ENCODE results near the gene KCTD15. TPM values are rescaled to one million over a fixed set of nuclear protein-coding genes. Genes with fewer than 3 reads are reported as not detected.

Gene KCTD15
- polyA plus RNA-seq, 4 donors = 0.67 to 18.8 (median 8.4) TPM

- Histone ChIP-seq H3K36me3 (ENCODE audit: control insufficient read depth in 3 of 3, insufficient read depth in 2 of 3, low read depth in 1 of 3, low read length in 3 of 3) (peaks cover 0 to 31% (median 4%) of the 10 kb centered on the region in 3 donors), H3K27ac (ENCODE audit: low read depth in 1 of 3, low read length in 2 of 3) (peak overlapping the region in 2 of 3 donors; percentile 38 to 83), H3K4me1 (ENCODE audit: control insufficient read depth in 3 of 3, insufficient read depth in 2 of 3, low read depth in 1 of 3, low read length in 2 of 3) (peaks cover 0 to 11% (median 3%) of the 10 kb centered on the region in 3 donors), H3K9me3 (ENCODE audit: control insufficient read depth in 2 of 2, insufficient read depth in 1 of 2, low read depth in 1 of 2, low read length in 1 of 2) (no peaks in the 10 kb centered on the region), H3K4me3 (ENCODE audit: low read depth in 1 of 3, low read length in 3 of 3) (peak overlapping the region; percentile 51 to 79 (median 60)), H3K27me3 (ENCODE audit: control insufficient read depth in 3 of 3, insufficient read depth in 3 of 3, low read length in 3 of 3) (peaks cover 0 to 6% (median 3%) of the 10 kb centered on the region in 3 donors)
- DNase-seq (peak; percentile 30 to 75), FAIRE-seq (no peak)
- WGBS, 3 donors = 7 to 12% (median 11%) methylated on average over 54 to 61 of the region's 61 CpGs
These were observed 1.4 kb downstream of the KCTD15 start for GRCh38 chr19:33797802-33798671.

DNA sequence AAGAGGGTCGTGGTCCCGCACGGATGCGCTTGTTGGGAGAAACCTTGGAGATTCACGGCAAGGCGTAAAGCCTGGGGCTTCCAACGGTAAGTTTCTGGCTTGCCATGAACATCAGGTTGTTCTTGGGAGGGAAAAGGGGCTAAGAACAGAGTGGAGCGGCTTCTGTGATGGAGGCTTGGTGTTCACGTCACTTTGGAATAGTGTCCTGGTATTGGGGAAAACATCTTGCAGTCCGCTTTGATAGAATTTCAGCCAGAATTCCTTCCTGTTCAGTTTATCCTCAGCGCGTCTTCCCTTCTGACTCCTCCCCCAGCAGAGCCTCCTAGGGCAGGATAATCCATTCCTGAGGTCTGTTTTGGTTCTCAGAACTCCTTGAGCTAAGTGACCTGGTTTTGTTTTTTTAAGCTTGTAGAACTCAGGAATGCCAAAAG, 2.0 kb downstream of the KCTD15 start:
- Histone ChIP-seq H3K4me1 (ENCODE audit: control insufficient read depth in 3 of 3, insufficient read depth in 2 of 3, low read depth in 1 of 3, low read length in 2 of 3) (peaks cover 0 to 13% (median 3%) of the 10 kb centered on the region in 3 donors), H3K36me3 (ENCODE audit: control insufficient read depth in 3 of 3, insufficient read depth in 2 of 3, low read depth in 1 of 3, low read length in 3 of 3) (peaks cover 0 to 37% (median 4%) of the 10 kb centered on the region in 3 donors), H3K9me3 (ENCODE audit: control insufficient read depth in 2 of 2, insufficient read depth in 1 of 2, low read depth in 1 of 2, low read length in 1 of 2) (no peaks in the 10 kb centered on the region), H3K27ac (ENCODE audit: low read depth in 1 of 3, low read length in 2 of 3) (peak overlapping the region in 2 of 3 donors; percentile 38 to 66), H3K27me3 (ENCODE audit: control insufficient read depth in 3 of 3, insufficient read depth in 3 of 3, low read length in 3 of 3) (peaks cover 0 to 6% (median 2%) of the 10 kb centered on the region in 3 donors), H3K4me3 (ENCODE audit: low read depth in 1 of 3, low read length in 3 of 3) (peak overlapping the region in 2 of 3 donors; percentile 8 to 48)
- FAIRE-seq (no peak), DNase-seq (no peak)
- WGBS, 3 donors = 52 to 71% (median 56%) methylated on average over 12 of the region's 12 CpGs

DNA sequence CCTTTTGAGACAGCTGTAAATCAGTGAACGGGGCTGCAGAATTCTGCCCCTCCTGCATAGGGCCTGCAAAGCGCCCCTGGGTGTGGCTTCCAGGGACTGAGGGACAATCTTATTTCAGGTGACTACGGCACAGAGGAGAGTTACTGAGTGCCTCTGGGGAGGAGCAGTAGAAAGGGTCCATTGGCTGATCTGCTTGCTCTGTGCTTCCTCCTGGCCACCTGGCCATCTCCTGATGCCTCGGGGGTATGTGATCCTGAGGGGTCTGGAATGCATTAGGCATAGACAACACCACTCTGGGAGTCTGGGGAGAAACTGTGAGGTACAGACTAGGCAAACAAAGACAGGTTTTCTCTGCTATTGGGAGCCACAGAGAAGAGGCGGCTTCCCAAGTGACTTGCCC, 2.8 kb downstream of the KCTD15 start:
- peaks cover under 1 to 17% (median 3%) of the 10 kb centered on the region in 3 donors for H3K4me1 ChIP-seq (ENCODE audit: control insufficient read depth in 3 of 3, insufficient read depth in 2 of 3, low read depth in 1 of 3, low read length in 2 of 3)
- no peak overlapping the region for H3K27ac ChIP-seq (ENCODE audit: low read depth in 1 of 3, low read length in 2 of 3)
- no peaks in the 10 kb centered on the region for H3K9me3 ChIP-seq (ENCODE audit: control insufficient read depth in 2 of 2, insufficient read depth in 1 of 2, low read depth in 1 of 2, low read length in 1 of 2)
- FAIRE-seq (no peak), DNase-seq (no peak)
- H3K36me3 ChIP-seq (ENCODE audit: control insufficient read depth in 3 of 3, insufficient read depth in 2 of 3, low read depth in 1 of 3, low read length in 3 of 3) = peaks cover 0 to 45% (median 4%) of the 10 kb centered on the region in 3 donors
- H3K27me3 ChIP-seq (ENCODE audit: control insufficient read depth in 3 of 3, insufficient read depth in 3 of 3, low read length in 3 of 3) = peaks cover 0 to 3% (median 2%) of the 10 kb centered on the region in 3 donors
- 72 to 82% (median 80%) methylated on average over 5 of the region's 5 CpGs for WGBS, 3 donors
- no peak overlapping the region for H3K4me3 ChIP-seq (ENCODE audit: low read depth in 1 of 3, low read length in 3 of 3)

GRCh38 chr19:33800012-33800680, 3.5 kb downstream of the KCTD15 start:
- no peak for FAIRE-seq
- WGBS, 3 donors = 91 to 95% (median 92%) methylated on average over 16 of the region's 16 CpGs
- DNase-seq = no peak
- H3K4me1 ChIP-seq (ENCODE audit: control insufficient read depth in 3 of 3, insufficient read depth in 2 of 3, low read depth in 1 of 3, low read length in 2 of 3) = peaks cover 3 to 17% (median 4%) of the 10 kb centered on the region in 3 donors
- H3K27me3 ChIP-seq (ENCODE audit: control insufficient read depth in 3 of 3, insufficient read depth in 3 of 3, low read length in 3 of 3) = no peaks in the 10 kb centered on the region
- no peaks in the 10 kb centered on the region for H3K9me3 ChIP-seq (ENCODE audit: control insufficient read depth in 2 of 2, insufficient read depth in 1 of 2, low read depth in 1 of 2, low read length in 1 of 2)
- H3K27ac ChIP-seq (ENCODE audit: low read depth in 1 of 3, low read length in 2 of 3) = no peak overlapping the region
- H3K36me3 ChIP-seq (ENCODE audit: control insufficient read depth in 3 of 3, insufficient read depth in 2 of 3, low read depth in 1 of 3, low read length in 3 of 3) = peaks cover 0 to 51% (median 4%) of the 10 kb centered on the region in 3 donors
- no peak overlapping the region for H3K4me3 ChIP-seq (ENCODE audit: low read depth in 1 of 3, low read length in 3 of 3)

- no peak overlapping the region for H3K27ac ChIP-seq (ENCODE audit: low read depth in 1 of 3, low read length in 2 of 3)
- no peaks in the 10 kb centered on the region for H3K27me3 ChIP-seq (ENCODE audit: control insufficient read depth in 3 of 3, insufficient read depth in 3 of 3, low read length in 3 of 3)
- FAIRE-seq (no peak), DNase-seq (no peak)
- peaks cover 3 to 17% (median 4%) of the 10 kb centered on the region in 3 donors for H3K4me1 ChIP-seq (ENCODE audit: control insufficient read depth in 3 of 3, insufficient read depth in 2 of 3, low read depth in 1 of 3, low read length in 2 of 3)
- no peaks in the 10 kb centered on the region for H3K9me3 ChIP-seq (ENCODE audit: control insufficient read depth in 2 of 2, insufficient read depth in 1 of 2, low read depth in 1 of 2, low read length in 1 of 2)
- peaks cover 0 to 64% (median 4%) of the 10 kb centered on the region in 3 donors for H3K36me3 ChIP-seq (ENCODE audit: control insufficient read depth in 3 of 3, insufficient read depth in 2 of 3, low read depth in 1 of 3, low read length in 3 of 3)
- WGBS, 3 donors = 91 to 96% (median 93%) methylated on average over 5 of the region's 5 CpGs
- no peak overlapping the region for H3K4me3 ChIP-seq (ENCODE audit: low read depth in 1 of 3, low read length in 3 of 3)
These were observed 4.7 kb downstream of the KCTD15 start for GRCh38 chr19:33801411-33801810.

DNA sequence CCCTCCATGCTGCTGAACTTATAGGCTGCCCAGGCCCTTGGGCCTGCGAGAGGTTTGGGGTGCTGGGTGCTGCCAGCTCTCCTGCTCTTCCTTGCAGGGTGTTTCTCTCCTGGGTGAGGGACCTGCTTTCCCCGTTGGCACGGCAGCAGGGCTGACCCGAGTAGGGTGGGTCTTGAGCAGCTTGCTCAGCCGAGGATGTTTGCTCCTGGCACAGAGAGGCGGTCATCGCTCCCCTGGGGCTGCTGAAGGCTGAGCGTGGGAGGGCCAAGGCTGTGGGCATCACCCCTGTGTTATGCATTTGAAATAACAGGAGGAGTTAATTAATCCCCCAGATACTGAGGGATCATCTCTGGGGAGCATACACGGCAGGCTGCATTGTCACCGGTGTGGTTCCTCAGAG, 5.3 kb downstream of the KCTD15 start:
- H3K4me3 ChIP-seq (ENCODE audit: low read depth in 1 of 3, low read length in 3 of 3) = no peak overlapping the region
- H3K9me3 ChIP-seq (ENCODE audit: control insufficient read depth in 2 of 2, insufficient read depth in 1 of 2, low read depth in 1 of 2, low read length in 1 of 2) = no peaks in the 10 kb centered on the region
- FAIRE-seq (no peak), DNase-seq (no peak)
- H3K4me1 ChIP-seq (ENCODE audit: control insufficient read depth in 3 of 3, insufficient read depth in 2 of 3, low read depth in 1 of 3, low read length in 2 of 3) = peaks cover 3 to 17% (median 4%) of the 10 kb centered on the region in 3 donors
- no peaks in the 10 kb centered on the region for H3K27me3 ChIP-seq (ENCODE audit: control insufficient read depth in 3 of 3, insufficient read depth in 3 of 3, low read length in 3 of 3)
- 84 to 90% (median 86%) methylated on average over 10 of the region's 10 CpGs for WGBS, 3 donors
- peaks cover 0 to 70% (median 4%) of the 10 kb centered on the region in 3 donors for H3K36me3 ChIP-seq (ENCODE audit: control insufficient read depth in 3 of 3, insufficient read depth in 2 of 3, low read depth in 1 of 3, low read length in 3 of 3)
- H3K27ac ChIP-seq (ENCODE audit: low read depth in 1 of 3, low read length in 2 of 3) = no peak overlapping the region

- H3K4me1 ChIP-seq (ENCODE audit: control insufficient read depth in 3 of 3, insufficient read depth in 2 of 3, low read depth in 1 of 3, low read length in 2 of 3) = peaks cover 3 to 17% (median 4%) of the 10 kb centered on the region in 3 donors
These were observed 6.1 kb downstream of the KCTD15 start for GRCh38 chr19:33802801-33803200.

GRCh38 chr19:33803383-33803782, 6.7 kb downstream of the KCTD15 start:
- Histone ChIP-seq H3K4me3 (ENCODE audit: low read depth in 1 of 3, low read length in 3 of 3) (no peak overlapping the region), H3K4me1 (ENCODE audit: control insufficient read depth in 3 of 3, insufficient read depth in 2 of 3, low read depth in 1 of 3, low read length in 2 of 3) (peaks cover 3 to 15% (median 4%) of the 10 kb centered on the region in 3 donors), H3K27ac (ENCODE audit: low read depth in 1 of 3, low read length in 2 of 3) (peak overlapping the region in 1 of 3 donors; percentile 80), H3K27me3 (ENCODE audit: control insufficient read depth in 3 of 3, insufficient read depth in 3 of 3, low read length in 3 of 3) (no peaks in the 10 kb centered on the region), H3K9me3 (ENCODE audit: control insufficient read depth in 2 of 2, insufficient read depth in 1 of 2, low read depth in 1 of 2, low read length in 1 of 2) (no peaks in the 10 kb centered on the region), H3K36me3 (ENCODE audit: control insufficient read depth in 3 of 3, insufficient read depth in 2 of 3, low read depth in 1 of 3, low read length in 3 of 3) (peaks cover 0 to 83% (median 4%) of the 10 kb centered on the region in 3 donors)
- no peak for DNase-seq
- FAIRE-seq = no peak
- 84 to 91% (median 86%) methylated on average over 9 of the region's 9 CpGs for WGBS, 3 donors

More at GRCh38 chr19:33802801-33803200, 6.1 kb downstream of the KCTD15 start:
- no peak for FAIRE-seq
- DNase-seq = no peak
- H3K4me3 ChIP-seq (ENCODE audit: low read depth in 1 of 3, low read length in 3 of 3) = no peak overlapping the region
- peaks cover 0 to 77% (median 4%) of the 10 kb centered on the region in 3 donors for H3K36me3 ChIP-seq (ENCODE audit: control insufficient read depth in 3 of 3, insufficient read depth in 2 of 3, low read depth in 1 of 3, low read length in 3 of 3)
- no peaks in the 10 kb centered on the region for H3K9me3 ChIP-seq (ENCODE audit: control insufficient read depth in 2 of 2, insufficient read depth in 1 of 2, low read depth in 1 of 2, low read length in 1 of 2)
- H3K27me3 ChIP-seq (ENCODE audit: control insufficient read depth in 3 of 3, insufficient read depth in 3 of 3, low read length in 3 of 3) = no peaks in the 10 kb centered on the region
- whole genome bisulfite sequencing, 3 donors = 62 to 93% (median 85%) methylated on average over 1 of the region's 1 CpG
- H3K27ac ChIP-seq (ENCODE audit: low read depth in 1 of 3, low read length in 2 of 3) = no peak overlapping the region
